Measurements from ENCODE around the gene CFAP61.

Gene CFAP61

GRCh38 chr20:20174089-20174835 is 121.9 kb downstream of the CFAP61 start:
- no peak for DNase-seq

GRCh38 chr20:20181322-20181721 is 129.0 kb downstream of the CFAP61 start:
- no peak for DNase-seq

- no peak for DNase-seq
Measured at GRCh38 chr20:20184149-20184548, 131.8 kb downstream of the CFAP61 start.

GRCh38 chr20:20184706-20185105 is 132.4 kb downstream of the CFAP61 start:
- no peak for DNase-seq

- no peak for DNase-seq
Measured at GRCh38 chr20:20188647-20189046, 136.3 kb downstream of the CFAP61 start.

- DNase-seq, result no peak
Measured at GRCh38 chr20:20192366-20192765, 140.0 kb downstream of the CFAP61 start.

- no peak for DNase-seq
Measured at GRCh38 chr20:20195021-20195705, 142.8 kb downstream of the CFAP61 start.

- DNase-seq, result no peak
Measured at GRCh38 chr20:20196610-20197009, 144.3 kb downstream of the CFAP61 start.

GRCh38 chr20:20198011-20198410 is 145.7 kb downstream of the CFAP61 start:
- DNase-seq, result no peak

GRCh38 chr20:20199361-20200160 is 147.2 kb downstream of the CFAP61 start:
- DNase-seq, result no peak

GRCh38 chr20:20201124-20201523 is 148.8 kb downstream of the CFAP61 start:
- DNase-seq, result no peak

GRCh38 chr20:20201639-20202038 is 149.3 kb downstream of the CFAP61 start:
- DNase-seq, result no peak

- DNase-seq, result no peak
Measured at GRCh38 chr20:20202768-20203167, 150.4 kb downstream of the CFAP61 start.

GRCh38 chr20:20203784-20204183 is 151.5 kb downstream of the CFAP61 start:
- DNase-seq, result no peak

- DNase-seq, result no peak
Measured at GRCh38 chr20:20204256-20204655, 151.9 kb downstream of the CFAP61 start.

GRCh38 chr20:20205141-20205861 is 153.0 kb downstream of the CFAP61 start:
- DNase-seq, result no peak

GRCh38 chr20:20205862-20206236 is 153.5 kb downstream of the CFAP61 start:
- DNase-seq, result no peak

- DNase-seq, result no peak
Measured at GRCh38 chr20:20206788-20207187, 154.5 kb downstream of the CFAP61 start.

- no peak for DNase-seq
Measured at GRCh38 chr20:20207291-20207690, 155.0 kb downstream of the CFAP61 start.

- no peak for DNase-seq
Measured at GRCh38 chr20:20207872-20208271, 155.5 kb downstream of the CFAP61 start.

- DNase-seq, result no peak
Measured at GRCh38 chr20:20209684-20210083, 157.4 kb downstream of the CFAP61 start.

GRCh38 chr20:20210327-20210726 is 158.0 kb downstream of the CFAP61 start:
- no peak for DNase-seq

GRCh38 chr20:20210943-20211273 is 158.6 kb downstream of the CFAP61 start:
- DNase-seq, result no peak

Data from activated naive CD4-positive, alpha-beta T cell treated with Interleukin-2 at 50 U/mL for 16 hours (primary cell).